GM23338 (cell line): ENCODE results near the gene AGR2. TPM values are rescaled to one million over a fixed set of nuclear protein-coding genes. Genes with fewer than 3 reads are reported as not detected.

Experiments used
- ATAC-seq: fragments of 200-7000 bp; cut with Tn5 transposase; 3 replicates; pipeline ENCODE4 v1.9.1; 2020
- DNase-seq: peaks from one replicate; pipeline ENCODE4 v3.0.0-alpha.2; 2015; ENCODE audit warnings: low spot score
- H2AFZ ChIP-seq: fragments of 200-600 bp; sonication (generic); 2 replicates; pipeline ENCODE4 v1.8.0; 2016; ENCODE audit warnings: antibody characterized with exemption, mild to moderate bottlenecking, moderate library complexity
- H3F3A ChIP-seq: fragments of 200-600 bp; sonication (generic); replicated peaks from 2 replicates; pipeline ENCODE4 v1.8.0; 2017; ENCODE audit warnings: antibody characterized with exemption, mixed run types, low read depth
- H3K27ac ChIP-seq: fragments of 200-600 bp; sonication (generic); 2 replicates; pipeline ENCODE4 v1.6.1; 2016; ENCODE audit warnings: low read depth
- H3K27me3 ChIP-seq: fragments of 200-600 bp; sonication (generic); 2 replicates; pipeline ENCODE4 v1.8.0; 2016; ENCODE audit warnings: mild to moderate bottlenecking, mixed run types, moderate library complexity; ENCODE audit not compliant: insufficient read depth
- H3K36me3 ChIP-seq: fragments of 200-600 bp; sonication (generic); 2 replicates; pipeline ENCODE4 v1.8.0; 2016; ENCODE audit warnings: mild to moderate bottlenecking; ENCODE audit not compliant: insufficient read depth
- H3K4me1 ChIP-seq: fragments of 200-600 bp; sonication (generic); 2 replicates; pipeline ENCODE4 v1.8.0; 2016; ENCODE audit warnings: mild to moderate bottlenecking, moderate library complexity; ENCODE audit not compliant: insufficient read depth
- H3K4me2 ChIP-seq: fragments of 200-600 bp; sonication (generic); 2 replicates; pipeline ENCODE4 v1.7.1; 2017; ENCODE audit warnings: mixed run types
- H3K4me3 ChIP-seq: fragments of 200-600 bp; sonication (generic); 2 replicates; pipeline ENCODE4 v1.6.1; 2016; ENCODE audit warnings: mixed run types
- H3K79me2 ChIP-seq: fragments of 200-600 bp; sonication (generic); replicated peaks from 2 replicates; pipeline ENCODE4 v1.8.0; 2017; ENCODE audit warnings: mild to moderate bottlenecking; ENCODE audit not compliant: insufficient read depth
- H3K9me2 ChIP-seq: fragments of 200-600 bp; sonication (generic); 2 replicates; pipeline ENCODE4 v1.8.0; 2017; ENCODE audit not compliant: insufficient read depth
- H4K20me1 ChIP-seq: fragments of 200-600 bp; sonication (generic); replicated peaks from 2 replicates; pipeline ENCODE4 v1.8.0; 2017; ENCODE audit warnings: mild to moderate bottlenecking; ENCODE audit not compliant: insufficient read depth
- H3K27ac Mint-ChIP-seq: 2 replicates; pipeline ENCODE4 v1.8.0; 2020; ENCODE audit warnings: inconsistent platforms, mild to moderate bottlenecking, moderate library complexity, mixed read lengths
- H3K27me3 Mint-ChIP-seq: 3 replicates; pipeline ENCODE4 v1.8.0; 2022; ENCODE audit warnings: low read depth, mild to moderate bottlenecking, moderate library complexity, mixed read lengths, inconsistent platforms; ENCODE audit not compliant: insufficient read depth, poor library complexity
- H3K36me3 Mint-ChIP-seq: 3 replicates; pipeline ENCODE4 v1.8.0; 2021; ENCODE audit warnings: low read depth, mild to moderate bottlenecking, inconsistent platforms, moderate library complexity, mixed read lengths
- H3K4me1 Mint-ChIP-seq: 3 replicates; pipeline ENCODE4 v1.8.0; 2020; ENCODE audit warnings: mild to moderate bottlenecking, inconsistent platforms, mixed read lengths
- H3K4me3 Mint-ChIP-seq: 3 replicates; pipeline ENCODE4 v1.8.0; 2021; ENCODE audit warnings: moderate library complexity, mild to moderate bottlenecking, inconsistent platforms, mixed read lengths
- H3K9me3 Mint-ChIP-seq: 3 replicates; pipeline ENCODE4 v1.8.0; 2020; ENCODE audit warnings: moderate library complexity, mild to moderate bottlenecking, inconsistent platforms, mixed read lengths
- CREB1 ChIP-seq: fragments of 250-450 bp; sonication (Bioruptor Pico); IDR thresholded peaks from 2 replicates; pipeline ENCODE4 v1.5.0; 2020; ENCODE audit warnings: low read depth, mild to moderate bottlenecking, moderate library complexity
- CTCF ChIP-seq, 2 experiments: fragments of 200-600 bp in 1 of 2; sonication (generic) in 1 of 2; conservative IDR thresholded peaks; 2 replicates each; pipeline versions ENCODE4 v1.5.1 to v1.6.1; 2016 to 2017; ENCODE audit warnings: antibody characterized with exemption in 2 of 2, low read depth in 2 of 2, mild to moderate bottlenecking in 2 of 2, moderate library complexity in 1 of 2
- EZH2 ChIP-seq: fragments of 200-600 bp; sonication (generic); IDR thresholded peaks from one replicate; pipeline ENCODE4 v1.8.0; 2017; ENCODE audit warnings: antibody characterized with exemption, mild to moderate bottlenecking, low read depth; ENCODE audit not compliant: unreplicated experiment
- EZH2phosphoT487 ChIP-seq: fragments of 200-600 bp; sonication (generic); IDR thresholded peaks from one replicate; pipeline ENCODE4 v1.8.1; 2018; ENCODE audit warnings: antibody characterized with exemption; ENCODE audit not compliant: unreplicated experiment
- JUNB ChIP-seq: IDR thresholded peaks from one replicate; pipeline ENCODE4 v1.6.1; 2016; ENCODE audit warnings: antibody characterized with exemption; ENCODE audit not compliant: unreplicated experiment
- NANOG ChIP-seq: IDR thresholded peaks from 2 replicates; pipeline ENCODE4 v1.6.1; 2016; ENCODE audit warnings: antibody characterized with exemption, borderline replicate concordance
- POLR2AphosphoS5 ChIP-seq: IDR thresholded peaks from 2 replicates; pipeline ENCODE4 v1.6.1; 2016; ENCODE audit warnings: antibody characterized with exemption, low read depth
- STAT1 ChIP-seq: IDR thresholded peaks from one replicate; pipeline ENCODE4 v1.6.1; 2016; ENCODE audit warnings: antibody characterized with exemption; ENCODE audit not compliant: unreplicated experiment
- ZNF114 ChIP-seq: fragments of 250-450 bp; sonication (Bioruptor Pico); IDR thresholded peaks from 2 replicates; pipeline ENCODE4 v1.5.0; 2020; ENCODE audit warnings: mild to moderate bottlenecking, moderate library complexity
- ZNF331 ChIP-seq: fragments of 250-450 bp; sonication (Bioruptor Pico); IDR thresholded peaks from 2 replicates; pipeline ENCODE4 v1.5.0; 2020; ENCODE audit warnings: low read depth, mild to moderate bottlenecking, moderate library complexity
- polyA plus RNA-seq: library from polyadenylated mRNA; unstranded; fragments of >200 nt; fragmentation: Nextera tagmentation; extraction: Ambion mirVana; gene quantifications from 2 replicates; pipeline ENCODE4 v1.2.1, GENCODE V29; 2016
- total RNA-seq: library from RNA; depleted of rRNA; stranded (reverse); fragments of >200 nt; shearing (Covaris generic); gene quantifications from 2 replicates; pipeline ENCODE4 v1.2.3, GENCODE V29; 2014
- TF ChIP-seq, protein P1 (sequence below): IDR thresholded peaks from one replicate; pipeline ENCODE4 v1.6.1; 2018; ENCODE audit warnings: antibody characterized with exemption; ENCODE audit not compliant: unreplicated experiment
- TF ChIP-seq, protein P2 (sequence below): fragments of 250-450 bp; sonication (Bioruptor Pico); IDR thresholded peaks from 2 replicates; pipeline ENCODE4 v1.5.0; 2020; ENCODE audit warnings: mild to moderate bottlenecking, moderate library complexity
- TF ChIP-seq, protein P3 (sequence below): IDR thresholded peaks from 2 replicates; pipeline ENCODE4 v1.6.1; 2016; ENCODE audit warnings: antibody characterized with exemption

AGR2 gene
- total and polyA plus RNA-seq, 2 experiments from 2014 or later: not detected

DNA sequence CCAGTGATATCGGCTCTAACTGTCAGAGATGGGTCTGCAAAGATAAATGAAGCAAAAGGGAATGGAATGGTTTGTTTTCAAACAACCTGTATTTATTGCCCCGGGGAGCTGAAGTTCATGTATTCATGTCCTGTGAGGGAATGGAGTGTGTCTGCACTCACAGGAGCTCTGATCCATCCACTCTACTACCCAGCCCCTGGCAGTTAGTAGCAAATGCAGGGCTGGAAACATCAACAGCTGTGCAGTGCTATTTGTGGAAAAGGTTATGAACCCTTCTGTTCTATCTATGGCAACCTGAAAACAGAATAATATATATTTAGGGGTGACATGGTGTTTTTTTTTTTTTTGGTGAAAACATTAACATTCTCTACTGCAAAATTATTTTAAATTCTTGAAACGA is 9.8 kb downstream of the AGR2 start:
- TF ChIP-seq ZNF331 (CRISPR knock-in tag): no peak
- no peak for TF ChIP-seq NANOG
- TF ChIP-seq EZH2phosphoT487: no peak
- no peak for TF ChIP-seq ZNF114 (CRISPR knock-in tag)
- no peak for TF ChIP-seq JUNB
- no peak for TF ChIP-seq CTCF (conservative IDR thresholded peaks at IDR 0.05; ENCODE audit: low read depth in 2 of 2)
- no peak for TF ChIP-seq STAT1
- TF ChIP-seq POLR2AphosphoS5: no peak
- no peak for TF ChIP-seq EZH2
- TF ChIP-seq, protein P1, sequence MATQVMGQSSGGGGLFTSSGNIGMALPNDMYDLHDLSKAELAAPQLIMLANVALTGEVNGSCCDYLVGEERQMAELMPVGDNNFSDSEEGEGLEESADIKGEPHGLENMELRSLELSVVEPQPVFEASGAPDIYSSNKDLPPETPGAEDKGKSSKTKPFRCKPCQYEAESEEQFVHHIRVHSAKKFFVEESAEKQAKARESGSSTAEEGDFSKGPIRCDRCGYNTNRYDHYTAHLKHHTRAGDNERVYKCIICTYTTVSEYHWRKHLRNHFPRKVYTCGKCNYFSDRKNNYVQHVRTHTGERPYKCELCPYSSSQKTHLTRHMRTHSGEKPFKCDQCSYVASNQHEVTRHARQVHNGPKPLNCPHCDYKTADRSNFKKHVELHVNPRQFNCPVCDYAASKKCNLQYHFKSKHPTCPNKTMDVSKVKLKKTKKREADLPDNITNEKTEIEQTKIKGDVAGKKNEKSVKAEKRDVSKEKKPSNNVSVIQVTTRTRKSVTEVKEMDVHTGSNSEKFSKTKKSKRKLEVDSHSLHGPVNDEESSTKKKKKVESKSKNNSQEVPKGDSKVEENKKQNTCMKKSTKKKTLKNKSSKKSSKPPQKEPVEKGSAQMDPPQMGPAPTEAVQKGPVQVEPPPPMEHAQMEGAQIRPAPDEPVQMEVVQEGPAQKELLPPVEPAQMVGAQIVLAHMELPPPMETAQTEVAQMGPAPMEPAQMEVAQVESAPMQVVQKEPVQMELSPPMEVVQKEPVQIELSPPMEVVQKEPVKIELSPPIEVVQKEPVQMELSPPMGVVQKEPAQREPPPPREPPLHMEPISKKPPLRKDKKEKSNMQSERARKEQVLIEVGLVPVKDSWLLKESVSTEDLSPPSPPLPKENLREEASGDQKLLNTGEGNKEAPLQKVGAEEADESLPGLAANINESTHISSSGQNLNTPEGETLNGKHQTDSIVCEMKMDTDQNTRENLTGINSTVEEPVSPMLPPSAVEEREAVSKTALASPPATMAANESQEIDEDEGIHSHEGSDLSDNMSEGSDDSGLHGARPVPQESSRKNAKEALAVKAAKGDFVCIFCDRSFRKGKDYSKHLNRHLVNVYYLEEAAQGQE: no peak
- TF ChIP-seq, protein P2, sequence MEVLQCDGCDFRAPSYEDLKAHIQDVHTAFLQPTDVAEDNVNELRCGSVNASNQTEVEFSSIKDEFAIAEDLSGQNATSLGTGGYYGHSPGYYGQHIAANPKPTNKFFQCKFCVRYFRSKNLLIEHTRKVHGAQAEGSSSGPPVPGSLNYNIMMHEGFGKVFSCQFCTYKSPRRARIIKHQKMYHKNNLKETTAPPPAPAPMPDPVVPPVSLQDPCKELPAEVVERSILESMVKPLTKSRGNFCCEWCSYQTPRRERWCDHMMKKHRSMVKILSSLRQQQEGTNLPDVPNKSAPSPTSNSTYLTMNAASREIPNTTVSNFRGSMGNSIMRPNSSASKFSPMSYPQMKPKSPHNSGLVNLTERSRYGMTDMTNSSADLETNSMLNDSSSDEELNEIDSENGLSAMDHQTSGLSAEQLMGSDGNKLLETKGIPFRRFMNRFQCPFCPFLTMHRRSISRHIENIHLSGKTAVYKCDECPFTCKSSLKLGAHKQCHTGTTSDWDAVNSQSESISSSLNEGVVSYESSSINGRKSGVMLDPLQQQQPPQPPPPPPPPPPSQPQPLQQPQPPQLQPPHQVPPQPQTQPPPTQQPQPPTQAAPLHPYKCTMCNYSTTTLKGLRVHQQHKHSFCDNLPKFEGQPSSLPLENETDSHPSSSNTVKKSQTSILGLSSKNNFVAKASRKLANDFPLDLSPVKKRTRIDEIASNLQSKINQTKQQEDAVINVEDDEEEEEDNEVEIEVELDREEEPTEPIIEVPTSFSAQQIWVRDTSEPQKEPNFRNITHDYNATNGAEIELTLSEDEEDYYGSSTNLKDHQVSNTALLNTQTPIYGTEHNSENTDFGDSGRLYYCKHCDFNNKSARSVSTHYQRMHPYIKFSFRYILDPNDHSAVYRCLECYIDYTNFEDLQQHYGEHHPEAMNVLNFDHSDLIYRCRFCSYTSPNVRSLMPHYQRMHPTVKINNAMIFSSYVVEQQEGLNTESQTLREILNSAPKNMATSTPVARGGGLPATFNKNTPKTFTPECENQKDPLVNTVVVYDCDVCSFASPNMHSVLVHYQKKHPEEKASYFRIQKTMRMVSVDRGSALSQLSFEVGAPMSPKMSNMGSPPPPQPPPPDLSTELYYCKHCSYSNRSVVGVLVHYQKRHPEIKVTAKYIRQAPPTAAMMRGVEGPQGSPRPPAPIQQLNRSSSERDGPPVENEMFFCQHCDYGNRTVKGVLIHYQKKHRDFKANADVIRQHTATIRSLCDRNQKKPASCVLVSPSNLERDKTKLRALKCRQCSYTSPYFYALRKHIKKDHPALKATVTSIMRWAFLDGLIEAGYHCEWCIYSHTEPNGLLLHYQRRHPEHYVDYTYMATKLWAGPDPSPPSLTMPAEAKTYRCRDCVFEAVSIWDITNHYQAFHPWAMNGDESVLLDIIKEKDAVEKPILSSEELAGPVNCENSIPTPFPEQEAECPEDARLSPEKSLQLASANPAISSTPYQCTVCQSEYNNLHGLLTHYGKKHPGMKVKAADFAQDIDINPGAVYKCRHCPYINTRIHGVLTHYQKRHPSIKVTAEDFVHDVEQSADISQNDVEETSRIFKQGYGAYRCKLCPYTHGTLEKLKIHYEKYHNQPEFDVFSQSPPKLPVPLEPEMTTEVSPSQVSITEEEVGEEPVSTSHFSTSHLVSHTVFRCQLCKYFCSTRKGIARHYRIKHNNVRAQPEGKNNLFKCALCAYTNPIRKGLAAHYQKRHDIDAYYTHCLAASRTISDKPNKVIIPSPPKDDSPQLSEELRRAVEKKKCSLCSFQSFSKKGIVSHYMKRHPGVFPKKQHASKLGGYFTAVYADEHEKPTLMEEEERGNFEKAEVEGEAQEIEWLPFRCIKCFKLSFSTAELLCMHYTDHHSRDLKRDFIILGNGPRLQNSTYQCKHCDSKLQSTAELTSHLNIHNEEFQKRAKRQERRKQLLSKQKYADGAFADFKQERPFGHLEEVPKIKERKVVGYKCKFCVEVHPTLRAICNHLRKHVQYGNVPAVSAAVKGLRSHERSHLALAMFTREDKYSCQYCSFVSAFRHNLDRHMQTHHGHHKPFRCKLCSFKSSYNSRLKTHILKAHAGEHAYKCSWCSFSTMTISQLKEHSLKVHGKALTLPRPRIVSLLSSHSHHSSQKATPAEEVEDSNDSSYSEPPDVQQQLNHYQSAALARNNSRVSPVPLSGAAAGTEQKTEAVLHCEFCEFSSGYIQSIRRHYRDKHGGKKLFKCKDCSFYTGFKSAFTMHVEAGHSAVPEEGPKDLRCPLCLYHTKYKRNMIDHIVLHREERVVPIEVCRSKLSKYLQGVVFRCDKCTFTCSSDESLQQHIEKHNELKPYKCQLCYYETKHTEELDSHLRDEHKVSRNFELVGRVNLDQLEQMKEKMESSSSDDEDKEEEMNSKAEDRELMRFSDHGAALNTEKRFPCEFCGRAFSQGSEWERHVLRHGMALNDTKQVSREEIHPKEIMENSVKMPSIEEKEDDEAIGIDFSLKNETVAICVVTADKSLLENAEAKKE: no peak
- no peak for TF ChIP-seq CREB1 (CRISPR knock-in tag)
- TF ChIP-seq, protein P3, sequence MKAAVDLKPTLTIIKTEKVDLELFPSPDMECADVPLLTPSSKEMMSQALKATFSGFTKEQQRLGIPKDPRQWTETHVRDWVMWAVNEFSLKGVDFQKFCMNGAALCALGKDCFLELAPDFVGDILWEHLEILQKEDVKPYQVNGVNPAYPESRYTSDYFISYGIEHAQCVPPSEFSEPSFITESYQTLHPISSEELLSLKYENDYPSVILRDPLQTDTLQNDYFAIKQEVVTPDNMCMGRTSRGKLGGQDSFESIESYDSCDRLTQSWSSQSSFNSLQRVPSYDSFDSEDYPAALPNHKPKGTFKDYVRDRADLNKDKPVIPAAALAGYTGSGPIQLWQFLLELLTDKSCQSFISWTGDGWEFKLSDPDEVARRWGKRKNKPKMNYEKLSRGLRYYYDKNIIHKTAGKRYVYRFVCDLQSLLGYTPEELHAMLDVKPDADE: no peak
- Histone ChIP-seq H3K36me3 (no peaks in the 10 kb centered on the region), H3K4me3 (no peak overlapping the region), H3F3A (no peaks in the 10 kb centered on the region), H3K27me3 (no peaks in the 10 kb centered on the region), H3K27ac (no peak overlapping the region), H3K4me2 (no peak overlapping the region), H3K9me2 (no peaks in the 10 kb centered on the region), H3K79me2 (no peaks in the 10 kb centered on the region), H2AFZ (no peak overlapping the region), H3K4me1 (no peaks in the 10 kb centered on the region), H4K20me1 (no peaks in the 10 kb centered on the region)
- H3K36me3 Mint-ChIP-seq: peaks cover 3% of the 10 kb centered on the region; the same call in 2 of the 3 replicates
- no peak for ATAC-seq
- no peak overlapping the region for H3K27ac Mint-ChIP-seq
- H3K27me3 Mint-ChIP-seq: peaks cover 2% of the 10 kb centered on the region
- DNase-seq: no peak
- no peaks in the 10 kb centered on the region for H3K4me1 Mint-ChIP-seq
- H3K9me3 Mint-ChIP-seq: no peaks in the 10 kb centered on the region; the same call in 1 of the 3 replicates
- H3K4me3 Mint-ChIP-seq: no peak overlapping the region
